HG03571 (cell line): Measurements from ENCODE around the gene ACTBL2.

Experiments used
- ATAC-seq: cut with Tn5 transposase; IDR thresholded peaks from one replicate; pipeline ENCODE4 v1.9.1; 2021; ENCODE audit not compliant: unreplicated experiment

Gene ACTBL2

DNA sequence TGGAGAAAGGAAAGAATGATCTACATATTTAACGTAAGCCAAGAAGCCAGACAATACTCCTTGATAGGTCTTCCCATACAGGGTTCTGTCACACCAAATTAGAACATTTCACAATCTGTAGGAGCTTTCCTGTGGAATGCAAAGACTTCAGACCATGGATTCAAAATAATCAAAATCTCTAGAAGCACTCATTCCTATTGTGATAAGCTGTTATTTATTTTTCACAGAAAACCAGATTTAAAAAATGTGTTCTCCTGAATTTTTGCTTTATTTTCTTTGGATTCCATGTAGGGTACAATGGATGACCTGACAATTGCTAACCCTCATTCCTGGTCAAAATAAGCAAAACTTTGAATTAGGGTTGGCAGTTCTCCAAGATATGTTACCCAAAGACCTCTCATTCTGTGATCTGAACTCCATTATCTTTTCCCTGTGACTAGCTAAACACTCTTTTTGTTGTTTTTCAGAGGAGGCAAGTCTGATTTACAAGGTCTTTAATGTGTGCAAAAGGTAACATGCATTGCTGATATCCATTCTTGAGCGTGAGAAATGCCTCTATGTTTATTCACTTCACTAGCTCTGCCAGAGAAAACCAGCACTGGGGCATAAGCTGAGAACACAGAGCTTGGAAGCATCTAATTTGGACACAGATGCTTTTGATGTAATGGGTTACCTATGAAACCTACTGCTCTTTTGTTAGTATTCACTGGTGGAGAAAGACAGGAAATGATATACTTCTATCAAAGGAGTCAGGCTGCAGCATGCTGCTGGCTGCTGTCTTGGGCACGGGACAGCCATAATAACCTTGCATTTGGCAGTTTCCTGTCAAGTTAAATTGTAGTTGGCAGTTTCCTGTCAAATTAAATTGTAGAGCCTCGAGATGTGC is 31.4 kb downstream of the ACTBL2 start:
- no peak for ATAC-seq

DNA sequence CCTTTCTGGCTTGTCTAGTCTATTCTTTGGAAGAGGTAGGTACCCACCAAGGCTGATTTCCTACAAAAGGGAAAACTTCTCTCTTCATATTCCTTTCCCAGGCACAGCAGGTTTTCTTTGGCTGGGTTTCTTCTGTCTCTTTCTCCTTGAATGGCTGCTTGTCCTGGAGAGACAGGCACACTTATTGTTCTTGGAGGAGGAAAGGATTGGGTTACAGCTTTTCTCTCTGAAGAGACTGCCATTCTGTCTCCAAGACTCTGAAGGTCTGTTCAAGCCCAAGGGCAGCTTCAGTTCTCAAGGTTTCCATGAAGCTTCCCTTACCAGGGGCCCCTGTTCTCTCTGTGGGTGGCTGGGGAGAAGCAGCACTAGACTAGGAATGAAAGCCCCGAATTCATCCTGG is 33.9 kb downstream of the ACTBL2 start:
- no peak for ATAC-seq

DNA sequence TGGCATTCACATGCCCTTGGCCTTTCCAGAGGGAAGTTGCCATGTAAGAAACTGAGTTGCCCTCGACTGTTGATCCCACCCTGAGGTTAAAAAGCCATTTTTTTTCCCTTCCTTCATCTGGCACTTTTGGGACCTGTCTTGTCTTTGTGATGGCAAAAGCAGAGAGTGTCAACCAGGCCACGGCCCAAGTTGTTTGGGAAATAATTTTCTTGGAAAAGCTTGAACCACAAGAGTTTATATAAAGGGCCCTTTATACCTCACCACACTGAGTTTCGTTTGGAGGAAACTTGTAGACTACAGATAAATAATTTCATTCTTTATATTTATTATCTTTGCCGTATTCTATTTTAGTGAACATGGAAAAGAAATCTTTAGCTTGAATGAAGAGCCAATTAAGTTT is 34.3 kb downstream of the ACTBL2 start:
- no peak for ATAC-seq

GRCh38 chr5:57447658-57448057 is 35.0 kb downstream of the ACTBL2 start:
- no peak for ATAC-seq

- ATAC-seq = no peak
These were observed 35.6 kb downstream of the ACTBL2 start for GRCh38 chr5:57446966-57447365.

- ATAC-seq = no peak
These were observed 36.9 kb downstream of the ACTBL2 start for GRCh38 chr5:57445705-57446037.

DNA sequence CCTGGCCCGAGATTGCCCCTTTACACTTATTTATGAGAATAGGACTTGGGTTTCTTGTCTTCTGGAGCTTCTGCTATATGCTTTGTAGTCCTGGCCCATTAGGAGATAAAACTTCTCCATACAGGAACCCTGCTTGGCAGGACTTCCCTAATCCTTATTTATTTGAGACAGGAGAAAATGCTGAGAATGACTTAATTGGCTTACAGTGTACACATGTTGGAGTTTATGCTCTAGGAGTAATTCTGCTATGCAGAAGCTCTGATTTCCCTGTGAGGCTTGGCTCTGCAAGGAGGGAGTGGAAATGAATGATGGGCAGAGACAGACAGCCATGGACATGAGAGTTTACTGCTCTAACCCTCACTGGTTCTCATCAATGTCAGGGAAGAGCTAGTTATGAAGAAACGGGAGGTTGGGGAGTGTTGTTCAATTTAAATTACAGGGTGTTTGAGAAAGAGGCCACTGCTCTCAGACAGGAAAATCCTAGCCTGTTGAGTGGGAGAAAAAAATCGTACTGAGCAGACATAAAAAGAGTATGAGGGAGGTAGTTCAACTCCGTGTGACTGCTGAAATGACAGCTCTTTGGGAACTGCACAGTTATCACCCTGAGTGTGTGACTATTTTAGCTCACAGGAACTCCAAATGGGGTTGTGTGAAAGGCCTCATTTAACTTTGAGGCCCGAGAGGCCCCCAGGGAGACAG is 37.5 kb downstream of the ACTBL2 start:
- no peak for ATAC-seq

DNA sequence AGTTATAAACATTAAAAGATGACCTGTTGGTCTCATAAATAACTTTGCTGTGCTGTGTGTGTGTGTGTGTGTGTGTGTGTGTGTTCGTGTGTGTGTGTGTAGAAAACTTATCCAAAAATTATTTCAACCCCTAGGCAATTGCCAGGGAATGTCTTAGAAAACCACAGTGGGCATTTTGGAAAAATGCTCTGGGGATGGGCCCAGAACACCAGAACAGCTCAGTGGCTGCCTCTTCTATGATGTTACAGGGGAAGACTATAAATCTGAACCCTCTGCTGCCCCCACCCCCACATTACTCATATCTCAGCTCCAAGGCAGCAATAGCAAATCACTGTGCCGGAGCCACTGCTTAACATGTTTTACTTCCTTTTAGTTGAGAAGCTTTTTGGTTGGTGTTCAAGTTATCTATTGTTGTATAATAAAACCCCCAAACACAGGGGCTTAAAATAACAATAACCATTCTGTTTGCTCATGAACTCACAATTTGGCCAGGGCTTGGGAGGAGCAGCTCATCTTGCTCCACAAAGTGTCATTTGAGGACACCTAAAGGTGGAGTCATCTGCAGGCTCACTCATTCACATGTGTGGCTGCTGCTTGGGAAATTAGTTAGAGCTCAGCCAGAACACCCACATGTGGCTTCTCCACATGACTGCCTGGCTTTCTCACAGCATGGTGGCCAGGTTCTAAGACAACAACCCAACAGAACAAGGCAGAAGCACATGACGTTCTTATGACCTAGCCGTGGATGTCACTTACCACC is 40.4 kb downstream of the ACTBL2 start:
- no peak for ATAC-seq

GRCh38 chr5:57441557-57441956 is 41.1 kb downstream of the ACTBL2 start:
- no peak for ATAC-seq

- no peak for ATAC-seq
These were observed 43.0 kb downstream of the ACTBL2 start for GRCh38 chr5:57439601-57440000.

DNA sequence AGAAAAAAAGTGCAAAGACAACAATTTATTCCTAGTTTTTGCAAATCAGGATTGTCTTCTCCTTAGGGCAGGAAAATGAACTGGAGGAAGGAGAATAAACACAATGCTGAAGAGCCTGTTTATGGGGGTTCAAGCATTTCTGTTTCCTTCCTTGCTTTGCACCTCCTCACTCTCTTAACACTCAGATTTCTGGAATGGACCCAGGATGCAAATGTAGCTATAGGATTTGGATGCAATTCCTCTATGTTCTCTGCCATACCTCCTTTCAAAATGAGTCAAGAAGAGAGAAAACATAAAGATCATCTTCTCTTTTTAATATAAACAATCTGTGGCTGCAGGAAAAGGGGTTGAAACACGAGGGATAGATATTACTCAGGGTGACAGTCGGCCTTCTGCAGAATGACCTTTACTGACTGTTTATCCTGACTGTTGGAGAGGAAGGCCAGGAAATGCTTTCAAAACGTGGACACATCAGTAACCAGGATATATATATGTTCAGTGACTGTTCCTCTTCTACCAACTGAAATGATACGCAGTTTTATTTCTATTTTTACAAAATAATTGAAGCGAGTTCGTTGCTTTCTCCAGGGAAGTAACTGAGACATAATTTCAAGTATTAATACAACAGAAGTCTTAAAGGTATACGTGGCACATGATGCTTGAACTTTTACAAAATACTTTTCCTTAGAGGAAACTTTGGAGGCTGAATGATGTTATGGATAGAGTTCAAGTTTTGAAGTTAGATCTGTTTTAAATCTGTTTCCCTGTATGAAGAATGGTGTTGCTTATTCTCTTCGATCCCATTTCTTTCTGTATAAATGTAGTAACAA is 44.4 kb downstream of the ACTBL2 start:
- ATAC-seq = no peak

DNA sequence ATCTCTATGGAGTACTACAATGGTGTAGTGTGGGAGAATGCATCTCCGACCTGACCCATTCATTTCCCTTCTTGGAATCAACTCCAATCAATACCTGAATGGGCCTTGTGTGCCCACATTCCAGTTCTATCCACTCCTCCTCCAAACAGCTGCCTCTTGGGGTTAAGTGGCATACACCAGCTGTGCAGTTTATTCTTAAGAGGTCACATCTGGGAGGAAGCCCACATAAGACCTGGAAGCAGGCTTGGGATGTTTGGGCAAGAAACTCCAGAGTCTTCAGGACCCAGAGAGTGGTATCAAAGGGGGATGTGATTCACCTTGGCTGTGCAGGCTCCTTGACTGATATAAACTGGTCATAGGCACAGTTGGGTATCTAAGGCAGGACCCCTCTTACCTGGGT is 46.0 kb downstream of the ACTBL2 start:
- ATAC-seq = no peak

DNA sequence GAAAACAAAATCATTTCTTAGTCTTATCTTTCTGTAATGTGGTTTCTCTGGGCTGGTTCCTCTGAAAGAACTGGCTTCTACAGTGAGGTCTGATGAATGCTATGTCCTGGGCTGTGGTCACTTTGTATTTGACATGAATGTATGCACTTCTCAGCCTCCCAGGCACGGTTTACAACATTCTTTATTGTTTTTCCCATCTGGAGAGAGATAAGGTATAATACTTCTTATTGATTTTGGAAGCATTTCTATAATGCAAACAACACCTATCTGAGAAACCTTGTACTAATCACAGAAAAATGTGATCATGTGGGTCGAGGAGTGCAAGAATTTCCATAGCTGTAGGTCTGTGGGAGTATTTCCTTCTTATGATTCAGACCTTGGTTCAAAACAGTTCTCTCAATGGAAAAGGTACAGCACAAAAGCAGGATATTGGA is 46.9 kb downstream of the ACTBL2 start:
- no peak for ATAC-seq

DNA sequence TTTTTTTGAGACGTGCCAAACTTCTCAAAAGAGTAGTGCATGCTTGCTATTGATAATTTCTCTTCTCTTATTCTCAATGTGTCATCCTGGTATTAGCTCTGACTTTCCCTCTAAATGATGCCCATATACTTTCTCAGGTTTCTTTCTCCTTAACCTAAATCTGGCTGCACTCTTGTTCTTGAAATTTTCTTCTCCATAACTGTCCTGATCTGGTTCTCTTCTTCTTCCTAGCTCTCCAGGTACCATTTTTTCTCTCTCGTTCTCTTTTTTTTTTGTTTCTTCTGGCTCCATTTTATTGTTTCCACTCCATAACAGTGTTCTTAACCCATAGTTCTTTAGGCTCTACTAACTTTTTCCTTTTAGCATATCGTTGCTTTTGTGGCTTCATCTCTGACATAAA is 47.9 kb downstream of the ACTBL2 start:
- ATAC-seq = no peak

DNA sequence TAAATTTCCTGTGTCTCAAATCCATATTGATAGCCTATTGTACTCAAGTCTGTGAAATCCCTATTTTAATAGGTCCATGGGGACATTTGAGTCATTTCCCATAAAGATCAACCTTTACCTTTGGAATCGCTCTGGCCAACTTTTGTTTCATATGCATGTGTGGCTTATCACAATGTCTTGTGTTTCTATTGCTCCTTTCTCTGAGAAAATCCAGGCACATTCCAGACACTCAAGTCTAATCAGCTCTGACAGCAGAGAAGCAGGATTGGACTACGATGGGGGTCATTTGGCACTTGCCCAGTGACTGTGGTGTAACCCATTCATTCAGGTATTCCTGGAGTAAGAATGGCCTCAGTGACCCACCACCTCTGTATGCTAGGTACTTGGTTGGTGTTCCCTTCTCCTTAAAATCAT is 48.4 kb downstream of the ACTBL2 start:
- no peak for ATAC-seq

DNA sequence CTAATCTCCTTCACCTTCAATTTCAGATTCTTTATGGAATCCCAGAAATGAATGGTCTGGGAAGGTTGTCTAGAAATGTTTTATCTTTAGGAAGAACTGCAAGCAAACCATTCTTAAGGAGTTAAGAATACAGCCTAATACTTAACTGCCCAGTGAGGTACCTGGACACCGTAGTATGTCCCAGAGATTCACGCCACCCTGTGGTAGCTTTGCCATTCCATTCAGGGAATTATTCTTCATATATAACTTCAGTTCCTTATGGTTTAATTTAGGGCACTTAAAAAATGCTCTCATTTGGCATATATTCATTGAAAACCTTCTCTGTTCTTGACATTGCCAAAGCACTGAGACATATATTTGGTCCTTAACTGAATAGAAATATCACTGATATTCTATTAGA is 49.7 kb downstream of the ACTBL2 start:
- no peak for ATAC-seq

- no peak for ATAC-seq
These were observed 50.9 kb downstream of the ACTBL2 start for GRCh38 chr5:57431759-57432158.
